Adrenal gland (tissue), 5 donors: ENCODE measurements around the gene CNOT6L.

Experiments
- POLR2A ChIP-seq, 2 donors: fragments of 450-650 bp; IDR thresholded peaks; one replicate each; pipeline ENCODE4 v1.6.1; 2017; ENCODE audit warnings: antibody characterized with exemption in 2 of 2, mild to moderate bottlenecking in 2 of 2, moderate library complexity in 1 of 2
- TF ChIP-seq, protein P1 (sequence below), 6 experiments: fragments of 450-650 bp in 4 of 6; fragments of 200-600 bp in 2 of 6; sonication (generic) in 1 of 6; IDR thresholded peaks; 1 replicate in 5 of 6; 2 replicates in 1 of 6; pipeline versions ENCODE4 v1.5.1 to v1.8.0; 2016 to 2021; ENCODE audit warnings: antibody characterized with exemption in 6 of 6, mild to moderate bottlenecking in 2 of 6, moderate library complexity in 1 of 6
- donor health status: DM: no; HTN: no; CAD: no.

DNA sequence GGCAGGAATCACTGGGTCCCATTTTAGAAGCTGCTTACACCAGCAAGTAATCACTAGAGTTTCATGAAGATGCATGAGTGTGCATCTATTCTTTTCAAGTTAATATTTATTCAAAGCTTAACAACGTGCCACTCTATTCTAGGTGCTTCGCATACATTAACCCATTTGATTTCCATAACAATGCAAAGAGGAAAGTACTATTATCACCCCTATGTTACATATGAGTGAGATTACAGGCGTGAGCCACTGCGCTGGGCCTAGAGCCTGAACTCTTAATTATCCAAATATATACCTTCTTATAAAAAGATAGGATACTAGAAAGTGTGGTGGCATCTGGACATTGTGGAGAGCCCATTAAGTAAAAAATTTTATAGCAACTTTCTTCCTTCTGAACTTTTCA is 148.1 kb downstream of the CNOT6L start:
- TF ChIP-seq, protein P1, sequence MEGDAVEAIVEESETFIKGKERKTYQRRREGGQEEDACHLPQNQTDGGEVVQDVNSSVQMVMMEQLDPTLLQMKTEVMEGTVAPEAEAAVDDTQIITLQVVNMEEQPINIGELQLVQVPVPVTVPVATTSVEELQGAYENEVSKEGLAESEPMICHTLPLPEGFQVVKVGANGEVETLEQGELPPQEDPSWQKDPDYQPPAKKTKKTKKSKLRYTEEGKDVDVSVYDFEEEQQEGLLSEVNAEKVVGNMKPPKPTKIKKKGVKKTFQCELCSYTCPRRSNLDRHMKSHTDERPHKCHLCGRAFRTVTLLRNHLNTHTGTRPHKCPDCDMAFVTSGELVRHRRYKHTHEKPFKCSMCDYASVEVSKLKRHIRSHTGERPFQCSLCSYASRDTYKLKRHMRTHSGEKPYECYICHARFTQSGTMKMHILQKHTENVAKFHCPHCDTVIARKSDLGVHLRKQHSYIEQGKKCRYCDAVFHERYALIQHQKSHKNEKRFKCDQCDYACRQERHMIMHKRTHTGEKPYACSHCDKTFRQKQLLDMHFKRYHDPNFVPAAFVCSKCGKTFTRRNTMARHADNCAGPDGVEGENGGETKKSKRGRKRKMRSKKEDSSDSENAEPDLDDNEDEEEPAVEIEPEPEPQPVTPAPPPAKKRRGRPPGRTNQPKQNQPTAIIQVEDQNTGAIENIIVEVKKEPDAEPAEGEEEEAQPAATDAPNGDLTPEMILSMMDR (IDR thresholded peaks at IDR 0.05), result no peak
- no peak for TF ChIP-seq POLR2A (IDR thresholded peaks at IDR 0.05)
